A673 (cell line): Measurements from ENCODE around the gene ADIPOQ.
"Not testable (repeated sequence)": the region's sequence is repeated elsewhere in the genome, so short reads cannot be mapped to it uniquely, and the experiment has no call there.

ENCODE experiments used
- CTCF ChIP-seq: fragments of 300-800, 200-600 bp; sonication (generic); conservative IDR thresholded peaks from 2 replicates; pipeline ENCODE4 v1.5.1; 2017; ENCODE audit warnings: low read depth, mild to moderate bottlenecking, antibody characterized with exemption, low read length, moderate library complexity, mixed read lengths
- EZH2 ChIP-seq: fragments of 200-600 bp; sonication (generic); IDR thresholded peaks from 2 replicates; pipeline ENCODE4 v1.6.1; 2017; ENCODE audit warnings: borderline replicate concordance, low read depth, mild to moderate bottlenecking, mixed read lengths, antibody characterized with exemption, low read length; ENCODE audit not compliant: poor library complexity, severe bottlenecking

GRCh38 chr3:186866095-186866494, 23.6 kb downstream of the ADIPOQ start:
- TF ChIP-seq CTCF, EZH2: not testable (repeated sequence)
